Endodermal cell (in vitro differentiated cells): ENCODE measurements around the gene GRIN2A. TPM values are rescaled to one million over a fixed set of nuclear protein-coding genes. Genes with fewer than 3 reads are reported as not detected.

ENCODE experiments used
- DNase-seq: peaks from one replicate; pipeline ENCODE4 v3.0.0-alpha.2; 2017
- H3K27ac ChIP-seq: 2 replicates; pipeline ENCODE4 v1.5.1; 2013; ENCODE audit warnings: mild to moderate bottlenecking, low read depth, low read length, moderate library complexity
- H3K27me3 ChIP-seq: 2 replicates; pipeline ENCODE4 v1.6.1; 2013; ENCODE audit warnings: mild to moderate bottlenecking, low read length, moderate library complexity; ENCODE audit not compliant: insufficient read depth, control insufficient read depth, poor library complexity, severe bottlenecking
- H3K36me3 ChIP-seq: 2 replicates; pipeline ENCODE4 v1.7.0; 2013; ENCODE audit warnings: mild to moderate bottlenecking, low read length, moderate library complexity; ENCODE audit not compliant: control insufficient read depth, insufficient read depth
- H3K4me1 ChIP-seq: one replicate; pipeline ENCODE4 v1.7.0; 2013; ENCODE audit warnings: low read length; ENCODE audit not compliant: control insufficient read depth, insufficient read depth
- H3K4me3 ChIP-seq: 2 replicates; pipeline ENCODE4 v1.5.1; 2013; ENCODE audit warnings: mild to moderate bottlenecking, low read length, moderate library complexity
- H3K9ac ChIP-seq: 2 replicates; pipeline ENCODE4 v1.6.1; 2013; ENCODE audit warnings: mild to moderate bottlenecking, low read length, moderate library complexity; ENCODE audit not compliant: poor library complexity, severe bottlenecking; ENCODE audit errors: extremely low read depth
- H3K9me3 ChIP-seq: 2 replicates; pipeline ENCODE4 v1.6.1; 2013; ENCODE audit warnings: mild to moderate bottlenecking, low read length, moderate library complexity; ENCODE audit not compliant: control insufficient read depth
- H3K27ac Mint-ChIP-seq: 2 replicates; pipeline ENCODE4 v1.8.0; 2020; ENCODE audit warnings: mixed read lengths
- H3K27me3 Mint-ChIP-seq: 2 replicates; pipeline ENCODE4 v1.8.0; 2021; ENCODE audit warnings: mild to moderate bottlenecking, mixed read lengths; ENCODE audit not compliant: insufficient read depth
- H3K36me3 Mint-ChIP-seq: 2 replicates; pipeline ENCODE4 v1.8.0; 2020; ENCODE audit warnings: low read depth, mixed read lengths
- H3K4me1 Mint-ChIP-seq: 2 replicates; pipeline ENCODE4 v1.8.0; 2020; ENCODE audit warnings: mixed read lengths
- H3K4me3 Mint-ChIP-seq: 2 replicates; pipeline ENCODE4 v1.8.0; 2020; ENCODE audit warnings: mild to moderate bottlenecking, moderate library complexity, mixed read lengths
- H3K9me3 Mint-ChIP-seq: 2 replicates; pipeline ENCODE4 v1.8.0; 2020; ENCODE audit warnings: mild to moderate bottlenecking, mixed read lengths
- CTCF ChIP-seq: fragments of 200-600 bp; sonication (generic); conservative IDR thresholded peaks from 2 replicates; pipeline ENCODE4 v1.5.0; 2021; ENCODE audit warnings: antibody characterized with exemption, mild to moderate bottlenecking
- WGBS, 2 experiments: methylation state at CpG; one replicate each; pipeline versions ENCODE4 v1.1.5 to v1.1.7; 2013; ENCODE audit warnings: missing lambda C conversion rate in 2 of 2, mixed read lengths in 1 of 2; ENCODE audit not compliant: insufficient coverage in 1 of 2, insufficient read length in 1 of 2; 5-methylcytosine and 5-hydroxymethylcytosine counted together
- total RNA-seq, 2 donors: library from RNA; stranded (reverse); fragmentation: NEBNext Ultra II Directional in 1 of 2; extraction: Animal tissue kit (Norgen Biotek cat#: 25700) in 1 of 2; gene quantifications; 2 replicates in 1 of 2; 3 replicates in 1 of 2; pipeline ENCODE4 v1.2.1, GENCODE V29; 2021

GRIN2A gene
- total RNA-seq, 2 donors from 2014 or later = 1.2 TPM

GRCh38 chr16:9970796-9971195 is 211.4 kb downstream of the GRIN2A start:
- H3K27me3 ChIP-seq = peaks cover 37% of the 10 kb centered on the region
- H3K4me3 ChIP-seq = no peak overlapping the region
- H3K4me1 ChIP-seq = no peaks in the 10 kb centered on the region
- H3K27me3 Mint-ChIP-seq = peaks cover 47% of the 10 kb centered on the region
- H3K36me3 ChIP-seq = no peaks in the 10 kb centered on the region
- no peak overlapping the region for H3K9ac ChIP-seq
- H3K36me3 Mint-ChIP-seq = no peaks in the 10 kb centered on the region
- TF ChIP-seq CTCF = no peak
- no peak overlapping the region for H3K4me3 Mint-ChIP-seq
- no peak overlapping the region for H3K27ac Mint-ChIP-seq
- H3K27ac ChIP-seq = no peak overlapping the region
- H3K9me3 ChIP-seq = peaks cover 6% of the 10 kb centered on the region
- 100% methylated on average over 1 of the region's 1 CpG for WGBS, 2 experiments
- no peak for DNase-seq
- H3K9me3 Mint-ChIP-seq = peaks cover 4% of the 10 kb centered on the region
- H3K4me1 Mint-ChIP-seq = no peaks in the 10 kb centered on the region

GRCh38 chr16:9970244-9970643 is 212.0 kb downstream of the GRIN2A start:
- DNase-seq = no peak
- Mint-ChIP-seq H3K36me3 (no peaks in the 10 kb centered on the region), H3K4me1 (no peaks in the 10 kb centered on the region), H3K27ac (no peak overlapping the region), H3K27me3 (peaks cover 51% of the 10 kb centered on the region), H3K9me3 (peaks cover 4% of the 10 kb centered on the region), H3K4me3 (no peak overlapping the region)
- WGBS, 2 experiments = 85 to 90% methylated on average over 1 to 2 of the region's 2 CpGs
- Histone ChIP-seq H3K4me3 (no peak overlapping the region), H3K27me3 (peaks cover 40% of the 10 kb centered on the region), H3K27ac (no peak overlapping the region), H3K36me3 (no peaks in the 10 kb centered on the region), H3K9me3 (peaks cover 6% of the 10 kb centered on the region), H3K4me1 (no peaks in the 10 kb centered on the region), H3K9ac (no peak overlapping the region)
- no peak for TF ChIP-seq CTCF

GRCh38 chr16:9969580-9969979 is 212.6 kb downstream of the GRIN2A start:
- H3K36me3 Mint-ChIP-seq = no peaks in the 10 kb centered on the region

More at GRCh38 chr16:9969580-9969979, 212.6 kb downstream of the GRIN2A start:
- H3K9me3 Mint-ChIP-seq = peaks cover 4% of the 10 kb centered on the region
- Histone ChIP-seq H3K9me3 (peaks cover 6% of the 10 kb centered on the region), H3K36me3 (no peaks in the 10 kb centered on the region), H3K4me3 (no peak overlapping the region), H3K27me3 (peaks cover 47% of the 10 kb centered on the region), H3K9ac (no peak overlapping the region), H3K27ac (no peak overlapping the region), H3K4me1 (no peaks in the 10 kb centered on the region)
- H3K4me1 Mint-ChIP-seq = no peaks in the 10 kb centered on the region
- DNase-seq = no peak
- H3K27ac Mint-ChIP-seq = no peak overlapping the region
- H3K4me3 Mint-ChIP-seq = no peak overlapping the region
- 98 to 100% methylated on average over 2 to 4 of the region's 4 CpGs for WGBS, 2 experiments
- TF ChIP-seq CTCF = peak; percentile 54
- H3K27me3 Mint-ChIP-seq = peaks cover 58% of the 10 kb centered on the region
